ENCODE results near the gene THUMPD3. TPM values are rescaled to one million over a fixed set of nuclear protein-coding genes. Genes with fewer than 3 reads are reported as not detected.

THUMPD3 gene, protein sequence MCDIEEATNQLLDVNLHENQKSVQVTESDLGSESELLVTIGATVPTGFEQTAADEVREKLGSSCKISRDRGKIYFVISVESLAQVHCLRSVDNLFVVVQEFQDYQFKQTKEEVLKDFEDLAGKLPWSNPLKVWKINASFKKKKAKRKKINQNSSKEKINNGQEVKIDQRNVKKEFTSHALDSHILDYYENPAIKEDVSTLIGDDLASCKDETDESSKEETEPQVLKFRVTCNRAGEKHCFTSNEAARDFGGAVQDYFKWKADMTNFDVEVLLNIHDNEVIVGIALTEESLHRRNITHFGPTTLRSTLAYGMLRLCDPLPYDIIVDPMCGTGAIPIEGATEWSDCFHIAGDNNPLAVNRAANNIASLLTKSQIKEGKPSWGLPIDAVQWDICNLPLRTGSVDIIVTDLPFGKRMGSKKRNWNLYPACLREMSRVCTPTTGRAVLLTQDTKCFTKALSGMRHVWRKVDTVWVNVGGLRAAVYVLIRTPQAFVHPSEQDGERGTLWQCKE
- 10 to 100 TPM; 46.6 to 49.9 TPM for total RNA-seq

DNA sequence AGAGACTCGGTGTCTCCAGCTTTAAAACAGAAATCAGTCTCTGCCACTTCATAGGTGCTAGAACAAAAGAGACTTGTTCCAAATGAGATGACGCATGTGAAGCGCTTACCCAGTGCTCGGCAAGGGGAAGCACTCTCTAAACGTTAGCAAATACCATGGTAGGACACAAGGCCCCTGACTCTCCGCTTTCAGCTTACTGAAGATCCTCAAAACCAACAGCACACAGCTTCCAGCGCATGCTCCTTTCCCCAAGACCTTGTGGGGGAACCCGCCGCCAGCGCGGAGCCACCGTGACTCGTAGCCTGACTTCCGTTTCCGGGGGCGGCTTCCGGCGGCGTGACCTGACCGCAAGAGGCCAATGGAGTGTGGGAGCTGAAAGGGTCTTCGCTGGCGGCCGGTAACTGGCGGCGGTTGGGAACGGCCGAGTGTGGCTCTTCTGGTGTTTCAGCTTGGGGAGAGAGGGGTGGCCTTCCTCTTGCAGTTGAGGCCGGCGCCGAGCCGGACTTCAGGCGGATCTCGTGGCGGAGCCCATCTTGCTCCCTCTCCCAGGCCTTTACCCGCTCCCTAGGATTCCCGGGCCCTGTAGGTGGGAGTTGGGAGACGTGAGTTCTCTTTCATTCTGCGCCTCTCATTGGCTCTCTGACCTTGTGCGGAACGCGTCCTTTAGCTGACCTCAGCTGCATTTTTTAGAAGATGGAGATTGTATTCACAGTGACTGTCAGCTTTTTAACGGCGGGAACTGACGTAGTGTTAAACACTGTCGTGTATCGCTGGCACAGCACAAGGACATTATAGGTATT lies at the start of gene THUMPD3:
Gene THUMPD3, plus strand, starts transcription at position 324 of the 800 bp plus-strand sequence. CDS start 2,015 bp downstream, outside the sequence.
- POLR2A ChIA-PET: interaction anchor here (0.7 to 2.9 kb wide), 17 partner anchors 10 to 779 kb away, joined by 3 to 98 read pairs (median 4); partner anchors contain the start of genes ARPC4, MTMR14, SETD5 and TADA3
- H3K27me3 Mint-ChIP-seq: peaks cover 6% of the 10 kb centered on the region
- peaks cover 11% of the 10 kb centered on the region for H3K36me3 Mint-ChIP-seq
- ATAC-seq (ENCODE audit: low read depth): peak; percentile 96
- peak; percentile 95 for DNase-seq
- peak within 1 kb of the TSS; percentile 96 for H3K27ac Mint-ChIP-seq
- peaks cover 2% of the 10 kb centered on the region for H3K9me3 Mint-ChIP-seq
- H3K4me1 Mint-ChIP-seq: peaks cover 11% of the 10 kb centered on the region
- peak within 1 kb of the TSS; percentile 93 for H3K4me3 Mint-ChIP-seq

DNA sequence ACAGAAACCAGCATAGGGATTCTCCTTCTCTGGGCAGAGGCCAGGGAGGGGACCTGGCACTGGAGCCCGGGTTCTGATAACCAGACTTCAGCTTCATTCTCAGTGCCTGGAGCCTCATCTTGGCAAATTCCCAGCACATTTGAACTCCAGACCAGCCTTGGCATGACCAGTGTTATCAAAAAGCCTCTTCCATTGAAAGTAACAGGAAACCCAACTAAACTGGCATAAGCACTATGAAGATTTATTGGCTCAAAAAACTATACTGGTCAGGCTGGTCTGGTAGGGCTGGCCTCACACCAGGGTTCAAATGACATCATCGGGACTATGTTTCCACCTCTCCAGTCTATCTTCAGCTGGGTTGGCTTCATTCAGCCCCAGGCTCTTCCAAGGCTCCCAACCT lies 48.1 kb upstream of the THUMPD3 start:
- POLR2A ChIA-PET: no interaction called here
- Mint-ChIP-seq H3K4me1 (no peaks in the 10 kb centered on the region), H3K27me3 (peaks cover 13% of the 10 kb centered on the region)

DNA sequence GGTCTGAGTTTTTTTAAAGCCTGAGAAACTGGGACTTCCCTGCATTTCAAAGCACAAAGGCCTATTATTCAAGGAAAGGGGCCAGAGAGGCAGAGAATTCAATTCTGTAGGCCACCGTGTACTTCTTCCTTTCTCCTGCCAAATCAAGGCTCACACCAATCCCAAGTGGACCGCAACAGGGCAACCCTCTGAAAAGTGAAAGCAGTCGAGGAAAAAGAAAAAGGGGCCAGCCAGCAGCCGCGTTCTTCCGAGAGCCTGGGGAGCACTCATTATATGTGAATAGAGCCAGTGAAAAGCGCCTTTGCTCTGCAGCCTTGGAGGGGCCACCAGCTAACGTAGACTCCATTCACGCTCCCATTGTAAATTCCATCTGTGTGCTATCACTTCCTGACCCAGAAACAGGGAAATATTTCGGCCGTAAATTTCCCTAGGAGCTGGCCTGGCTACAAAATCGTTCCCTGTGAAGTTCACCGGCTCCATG lies 45.9 kb upstream of the THUMPD3 start:
- H3K4me3 Mint-ChIP-seq: no peak overlapping the region
- no peak for ATAC-seq (ENCODE audit: low read depth)
- POLR2A ChIA-PET: no interaction called here
- DNase-seq: no peak
- H3K27ac Mint-ChIP-seq: no peak overlapping the region
- H3K9me3 Mint-ChIP-seq: no peaks in the 10 kb centered on the region
- H3K4me1 Mint-ChIP-seq: no peaks in the 10 kb centered on the region
- peaks cover 13% of the 10 kb centered on the region for H3K27me3 Mint-ChIP-seq
- H3K36me3 Mint-ChIP-seq: no peaks in the 10 kb centered on the region

More for the DNA sequence above, 48.1 kb upstream of the THUMPD3 start:
- Mint-ChIP-seq H3K36me3 (no peaks in the 10 kb centered on the region), H3K9me3 (no peaks in the 10 kb centered on the region), H3K4me3 (no peak overlapping the region), H3K27ac (no peak overlapping the region)
- ATAC-seq (ENCODE audit: low read depth): no peak
- no peak for DNase-seq

DNA sequence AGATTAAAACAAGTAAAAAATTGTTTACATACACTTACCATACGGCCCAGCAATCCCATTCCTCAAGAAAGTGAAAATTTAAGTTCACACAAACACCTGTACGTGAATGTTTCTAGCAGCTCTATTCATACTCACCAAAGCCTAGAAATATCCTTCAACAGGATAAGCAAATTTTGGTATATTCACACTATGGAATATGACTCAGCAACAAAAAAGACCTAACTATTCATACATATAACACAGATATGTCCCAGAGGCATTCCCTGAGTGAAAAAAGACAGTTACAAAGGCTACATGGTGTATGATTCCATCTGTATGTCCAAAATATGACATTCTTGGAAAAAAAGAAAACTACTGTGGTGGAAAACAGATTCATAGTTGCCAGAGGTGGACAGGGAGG lies 40.1 kb upstream of the THUMPD3 start:
- POLR2A ChIA-PET: no interaction called here
- ATAC-seq (ENCODE audit: low read depth) (no peak), DNase-seq (no peak)
- no peak overlapping the region for H3K27ac Mint-ChIP-seq
- no peak overlapping the region for H3K4me3 Mint-ChIP-seq
- H3K4me1 Mint-ChIP-seq: no peaks in the 10 kb centered on the region
- H3K27me3 Mint-ChIP-seq: peaks cover 7% of the 10 kb centered on the region
- H3K36me3 Mint-ChIP-seq: peaks cover 1% of the 10 kb centered on the region
- H3K9me3 Mint-ChIP-seq: peaks cover 3% of the 10 kb centered on the region

DNA sequence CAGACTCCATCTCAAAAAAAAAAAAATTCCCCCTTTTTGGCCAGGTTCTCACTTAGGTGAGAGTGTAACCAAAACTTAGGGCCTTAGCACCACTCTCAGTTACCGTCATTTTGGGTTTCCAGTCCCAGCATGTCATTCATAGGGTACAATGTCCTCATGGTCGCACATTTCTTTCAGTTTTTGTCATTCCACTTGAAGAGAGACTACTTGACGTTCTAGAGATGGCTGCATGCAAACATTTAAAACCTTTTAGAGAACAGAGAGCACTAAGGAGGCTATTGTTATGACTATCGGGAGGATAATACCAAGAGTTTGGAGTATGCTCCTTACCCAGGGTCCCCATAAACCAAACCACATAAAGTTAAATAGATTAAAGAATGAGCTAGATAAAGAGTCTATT lies 37.9 kb upstream of the THUMPD3 start:
- Mint-ChIP-seq H3K4me1 (no peaks in the 10 kb centered on the region), H3K27ac (no peak overlapping the region)

DNA sequence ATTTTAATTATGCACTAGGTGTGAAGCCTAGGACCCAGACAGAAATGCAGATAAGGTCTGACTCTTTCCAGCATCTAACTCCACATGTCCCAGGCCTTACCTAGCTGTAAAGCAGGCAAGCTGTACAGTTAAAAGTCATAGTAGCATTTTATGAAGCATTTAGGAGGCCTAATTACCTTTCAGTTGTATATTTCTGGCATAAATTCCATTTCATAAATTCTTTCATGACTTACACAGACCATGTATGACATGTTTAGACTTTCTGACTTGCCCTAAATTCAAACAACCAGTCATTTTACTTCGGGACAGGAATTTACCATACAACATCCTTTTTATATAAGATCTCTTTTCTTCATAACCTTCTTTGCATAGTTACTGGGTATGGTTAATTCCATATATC lies 35.3 kb upstream of the THUMPD3 start:
- no peak overlapping the region for H3K4me3 Mint-ChIP-seq
- no peaks in the 10 kb centered on the region for H3K27me3 Mint-ChIP-seq
- POLR2A ChIA-PET: no interaction called here
- peaks cover 4% of the 10 kb centered on the region for H3K9me3 Mint-ChIP-seq
- H3K36me3 Mint-ChIP-seq: peaks cover 1% of the 10 kb centered on the region
- no peak for DNase-seq
- ATAC-seq (ENCODE audit: low read depth): no peak
- H3K4me1 Mint-ChIP-seq: no peaks in the 10 kb centered on the region
- H3K27ac Mint-ChIP-seq: no peak overlapping the region

More for the DNA sequence above, 37.9 kb upstream of the THUMPD3 start:
- Mint-ChIP-seq H3K4me3 (no peak overlapping the region), H3K9me3 (peaks cover 3% of the 10 kb centered on the region), H3K36me3 (peaks cover 1% of the 10 kb centered on the region), H3K27me3 (no peaks in the 10 kb centered on the region)
- ATAC-seq (ENCODE audit: low read depth) (no peak), DNase-seq (no peak)
- POLR2A ChIA-PET: no interaction called here

DNA sequence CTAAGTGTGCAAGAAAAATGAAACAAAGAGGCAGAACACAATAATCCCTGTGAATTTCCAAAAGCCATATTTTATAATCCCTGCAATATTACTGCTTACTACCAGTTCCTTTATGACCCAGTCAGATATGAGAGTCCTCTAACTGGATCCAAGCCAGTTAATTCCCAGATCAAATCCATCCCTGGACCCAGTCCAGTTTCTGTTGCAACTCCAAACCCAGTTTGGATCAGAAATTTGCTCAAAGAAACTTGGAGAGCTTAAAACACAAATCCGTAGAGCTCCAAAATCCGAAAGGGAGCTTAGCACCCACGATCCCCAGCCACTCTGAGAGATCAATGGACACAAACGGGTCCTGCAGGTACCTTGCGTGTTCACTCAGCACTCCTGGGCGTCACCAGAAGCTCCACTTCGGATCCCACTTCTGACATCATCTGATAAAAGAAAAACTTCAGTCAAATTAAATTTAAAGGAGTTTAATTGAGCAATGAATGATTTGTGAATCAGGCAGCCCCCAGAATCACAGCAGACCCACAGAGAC lies 32.6 kb upstream of the THUMPD3 start:
- POLR2A ChIA-PET: no interaction called here
- Mint-ChIP-seq H3K4me3 (no peak overlapping the region), H3K27ac (no peak overlapping the region), H3K9me3 (peaks cover 4% of the 10 kb centered on the region), H3K27me3 (no peaks in the 10 kb centered on the region), H3K36me3 (peaks cover 1% of the 10 kb centered on the region), H3K4me1 (no peaks in the 10 kb centered on the region)
- ATAC-seq (ENCODE audit: low read depth) (no peak), DNase-seq (no peak)

DNA sequence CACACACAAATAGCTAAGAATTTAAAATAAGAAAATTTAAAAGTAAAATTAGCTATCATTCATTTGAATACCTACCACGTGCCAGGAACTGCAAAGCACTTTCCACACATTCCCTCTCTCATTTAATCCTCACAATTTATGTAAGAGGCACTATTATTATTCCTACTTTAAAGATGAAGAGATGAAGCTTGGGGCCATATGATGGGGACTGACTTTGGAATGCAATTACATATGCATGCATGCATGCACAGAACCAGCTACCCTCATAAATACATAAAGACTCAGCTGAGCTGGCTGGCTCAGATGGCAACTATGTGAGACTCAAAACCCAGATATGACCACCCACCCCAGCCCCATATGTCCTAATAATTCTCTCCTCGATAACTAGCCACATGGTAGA lies 31.7 kb upstream of the THUMPD3 start:
- H3K4me1 Mint-ChIP-seq: no peaks in the 10 kb centered on the region
- H3K27ac Mint-ChIP-seq: no peak overlapping the region
- H3K27me3 Mint-ChIP-seq: no peaks in the 10 kb centered on the region
- no peak overlapping the region for H3K4me3 Mint-ChIP-seq
- ATAC-seq (ENCODE audit: low read depth): no peak
- POLR2A ChIA-PET: no interaction called here
- H3K9me3 Mint-ChIP-seq: peaks cover 4% of the 10 kb centered on the region
- DNase-seq: no peak
- peaks cover 1% of the 10 kb centered on the region for H3K36me3 Mint-ChIP-seq

DNA sequence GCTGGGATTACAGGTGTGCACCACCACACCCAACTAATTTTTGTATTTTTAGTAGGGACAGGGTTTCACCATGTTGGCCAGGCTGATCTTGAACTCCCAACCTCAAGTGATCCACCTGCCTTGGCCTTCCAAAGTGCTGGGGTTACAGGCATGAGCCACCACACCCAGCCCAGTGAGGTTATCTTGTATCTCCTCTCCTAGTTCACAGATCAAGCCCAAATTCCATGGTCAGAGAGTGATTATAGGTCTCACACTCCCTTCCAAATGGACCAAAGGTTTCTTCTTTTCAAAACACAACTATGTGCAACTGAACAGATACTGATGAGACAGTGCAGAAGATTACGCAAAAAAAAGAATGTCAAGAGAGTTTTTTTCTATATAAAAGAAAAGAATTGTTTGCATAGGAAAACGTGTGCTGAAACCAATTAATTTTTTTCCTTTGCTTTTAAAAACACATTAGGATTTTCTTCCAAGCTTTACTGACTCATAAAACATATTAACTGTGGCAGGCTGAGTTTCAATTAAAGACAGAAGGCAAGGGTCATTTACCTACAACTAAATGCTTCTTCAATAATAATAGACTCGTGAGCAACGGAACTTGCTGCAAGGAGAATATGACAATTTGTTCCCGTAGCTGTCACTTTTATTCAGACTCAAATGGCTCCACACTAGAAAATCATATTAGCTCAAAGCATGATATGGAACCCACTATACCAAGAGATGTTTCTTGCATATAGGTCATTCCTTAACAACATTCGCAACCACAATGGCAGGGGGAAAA lies 30.4 kb upstream of the THUMPD3 start:
- Mint-ChIP-seq H3K27me3 (no peaks in the 10 kb centered on the region), H3K27ac (no peak overlapping the region), H3K9me3 (peaks cover 1% of the 10 kb centered on the region), H3K36me3 (no peaks in the 10 kb centered on the region), H3K4me1 (no peaks in the 10 kb centered on the region), H3K4me3 (no peak overlapping the region)
- no peak for ATAC-seq (ENCODE audit: low read depth)
- POLR2A ChIA-PET: no interaction called here
- DNase-seq: no peak

DNA sequence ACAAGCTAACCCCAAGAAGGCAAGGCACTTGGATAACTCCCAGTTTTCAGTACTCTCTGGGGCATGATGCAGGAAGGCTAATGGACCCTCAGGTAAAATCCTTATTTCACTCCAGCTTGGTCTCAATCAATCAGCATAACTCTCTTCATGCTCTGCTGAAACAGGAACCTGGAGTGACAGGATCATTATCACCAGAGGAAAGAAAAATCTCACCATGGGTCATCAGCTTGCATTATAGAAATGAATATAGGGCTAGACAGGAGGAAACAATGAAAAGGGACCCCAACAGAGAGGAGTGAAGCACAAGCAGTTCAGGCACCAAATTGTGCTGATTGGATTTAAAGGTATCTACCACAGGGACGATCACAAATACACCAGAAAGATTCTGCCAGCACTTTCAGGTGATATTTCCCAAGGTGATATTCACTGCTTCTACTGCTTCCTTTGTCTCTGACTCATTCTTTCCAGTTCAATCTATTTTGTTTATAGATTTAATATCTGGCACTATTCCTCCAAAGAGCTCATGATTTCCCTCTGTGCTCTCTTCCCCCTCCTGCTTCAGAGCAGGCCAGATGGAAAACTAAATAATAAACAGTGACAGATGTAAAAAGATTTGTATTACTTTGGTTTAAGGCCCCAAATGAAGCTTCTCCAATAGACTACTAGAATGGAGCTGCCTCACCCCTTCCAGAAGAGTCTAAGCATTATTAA lies 22.9 kb upstream of the THUMPD3 start:
- no peak overlapping the region for H3K27ac Mint-ChIP-seq
- DNase-seq (no peak), ATAC-seq (ENCODE audit: low read depth) (no peak)
- no peaks in the 10 kb centered on the region for H3K27me3 Mint-ChIP-seq
- H3K9me3 Mint-ChIP-seq: no peaks in the 10 kb centered on the region
- H3K4me3 Mint-ChIP-seq: no peak overlapping the region
- H3K36me3 Mint-ChIP-seq: no peaks in the 10 kb centered on the region
- POLR2A ChIA-PET: no interaction called here
- H3K4me1 Mint-ChIP-seq: no peaks in the 10 kb centered on the region

DNA sequence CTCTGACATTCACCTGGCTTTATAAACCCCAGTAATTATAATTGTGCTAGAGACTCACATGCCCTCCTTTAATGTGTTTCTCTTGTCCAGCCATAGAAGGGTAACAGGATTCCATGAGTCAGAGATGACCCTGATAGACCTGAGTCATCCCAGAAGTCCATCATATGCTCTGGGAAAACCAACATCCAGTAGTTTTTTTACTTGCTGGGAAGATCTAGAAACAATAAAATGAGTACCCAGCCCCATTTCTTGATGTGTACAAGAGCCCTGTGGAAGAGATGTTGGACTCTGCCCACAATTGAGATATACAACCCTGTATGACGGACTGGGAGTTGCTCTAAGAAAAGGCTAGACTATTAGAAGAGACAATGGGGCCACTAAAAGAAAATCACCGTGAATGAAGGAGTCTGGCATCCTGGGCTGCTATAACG lies 22.4 kb upstream of the THUMPD3 start:
- Mint-ChIP-seq H3K27me3 (no peaks in the 10 kb centered on the region), H3K36me3 (no peaks in the 10 kb centered on the region), H3K4me1 (no peaks in the 10 kb centered on the region), H3K4me3 (no peak overlapping the region), H3K27ac (no peak overlapping the region), H3K9me3 (no peaks in the 10 kb centered on the region)
- ATAC-seq (ENCODE audit: low read depth): no peak
- DNase-seq: no peak
- POLR2A ChIA-PET: no interaction called here

DNA sequence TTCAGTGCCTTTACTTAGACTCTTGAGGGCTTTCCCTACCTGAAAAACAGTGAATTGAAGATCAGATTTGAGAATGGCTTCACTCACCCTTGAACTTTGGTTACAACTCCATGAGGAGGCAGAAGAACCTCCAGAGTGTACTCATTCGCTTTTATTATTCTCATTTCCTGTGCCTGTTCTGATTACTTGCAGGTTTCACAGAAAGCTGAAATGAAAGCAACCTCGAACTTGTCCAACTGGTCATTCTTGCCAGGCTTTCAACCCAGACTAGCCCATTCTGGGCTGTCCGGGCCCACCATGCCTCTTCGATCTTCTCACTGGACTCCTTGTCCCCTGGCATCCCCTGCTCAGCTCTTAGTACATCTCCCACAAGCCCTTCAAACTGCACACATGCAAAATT lies 20.2 kb upstream of the THUMPD3 start:
- POLR2A ChIA-PET: no interaction called here
- H3K4me3 Mint-ChIP-seq: no peak overlapping the region
- H3K4me1 Mint-ChIP-seq: no peaks in the 10 kb centered on the region
- DNase-seq: no peak
- no peak for ATAC-seq (ENCODE audit: low read depth)
- H3K36me3 Mint-ChIP-seq: no peaks in the 10 kb centered on the region
- H3K27me3 Mint-ChIP-seq: no peaks in the 10 kb centered on the region
- H3K27ac Mint-ChIP-seq: no peak overlapping the region
- H3K9me3 Mint-ChIP-seq: no peaks in the 10 kb centered on the region

Data from activated naive CD8-positive, alpha-beta T cell treated with anti-CD3 and anti-CD28 coated beads, Interleukin-2, amount 10 ng/mL, durations not matched to agents 7 days and 5 days (primary cell).